ENCODE measurements around the gene PSMB4.
"Not testable (repeated sequence)": the region's sequence is repeated elsewhere in the genome, so short reads cannot be mapped to it uniquely, and the experiment has no call there.

- TF ChIP-seq CTCF, POLR2A, EP300 (IDR thresholded peaks at IDR 0.05): not testable (repeated sequence)
Observed at GRCh38 chr1:151433827-151434226, 34.5 kb downstream of the PSMB4 start.
